G401.6 (cell line): Measurements from ENCODE around the gene FLVCR2.
"Not testable (repeated sequence)": the region's sequence is repeated elsewhere in the genome, so short reads cannot be mapped to it uniquely, and the experiment has no call there.

ENCODE experiments used
- FAIRE-seq: peaks from 2 replicates; lab custom pipeline; 2012; peaks lifted over from hg19 to GRCh38; lab: Jason Lieb, UNC

Gene FLVCR2

DNA sequence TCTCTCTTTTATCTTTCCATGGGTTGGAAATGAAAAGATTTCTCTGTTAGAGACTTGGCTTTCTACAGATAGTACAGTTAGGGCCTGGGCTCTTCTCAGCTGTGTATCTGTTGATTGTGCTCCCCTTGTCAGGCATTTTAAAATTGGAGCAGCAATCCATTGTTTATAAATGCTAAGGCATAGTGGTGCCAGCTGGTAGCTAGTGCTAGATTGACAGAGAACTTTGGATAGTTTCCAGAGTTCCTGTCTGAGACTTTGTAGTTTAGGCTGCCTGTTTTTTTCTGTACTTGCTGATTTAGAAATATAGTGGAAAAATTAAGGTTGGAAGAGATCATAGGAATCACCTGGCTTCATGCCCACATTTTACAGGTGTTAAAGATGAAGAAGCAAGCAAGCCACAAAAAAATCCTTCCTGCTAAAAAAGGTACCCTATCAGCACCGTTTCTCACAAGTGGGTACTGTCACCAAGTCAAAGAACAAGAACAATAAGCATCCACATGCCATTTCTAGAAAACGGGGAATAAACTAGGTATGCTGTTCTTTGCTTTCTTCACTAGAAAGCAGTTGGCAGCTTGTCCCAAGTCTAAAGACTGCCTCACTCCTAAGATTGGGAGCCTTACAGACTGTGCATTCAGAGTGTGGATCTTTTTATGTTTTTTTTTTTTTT, 88.8 kb downstream of the FLVCR2 start:
- no peak for FAIRE-seq

DNA sequence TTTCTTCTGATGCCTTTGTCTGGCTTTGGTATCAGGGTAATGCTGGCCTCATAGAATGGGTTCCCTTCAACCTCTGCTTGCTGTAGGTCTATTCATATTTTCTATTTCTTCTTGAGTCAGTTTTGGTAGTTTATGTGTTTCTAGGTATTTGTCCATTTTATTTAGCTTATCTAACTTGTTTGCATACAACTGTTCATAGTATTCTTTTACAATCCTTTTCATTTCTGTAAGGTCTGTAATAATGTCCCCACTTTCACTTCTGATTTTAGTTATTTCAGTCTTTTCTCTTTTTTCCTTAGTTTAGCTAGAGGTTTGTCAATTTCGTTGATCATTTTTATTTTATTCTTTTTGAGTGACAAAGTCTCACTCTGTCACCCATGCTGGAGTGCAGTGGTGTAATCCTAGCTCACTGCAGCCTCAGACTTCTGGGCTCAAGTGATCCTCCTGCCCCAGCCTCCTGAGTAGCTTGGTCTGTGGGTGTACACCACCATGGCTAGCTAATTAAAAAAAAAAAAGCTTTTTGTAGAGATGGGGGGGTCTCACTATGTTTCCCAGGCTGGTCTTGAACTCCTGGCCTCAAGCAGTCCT, 94.3 kb downstream of the FLVCR2 start:
- no peak for FAIRE-seq

DNA sequence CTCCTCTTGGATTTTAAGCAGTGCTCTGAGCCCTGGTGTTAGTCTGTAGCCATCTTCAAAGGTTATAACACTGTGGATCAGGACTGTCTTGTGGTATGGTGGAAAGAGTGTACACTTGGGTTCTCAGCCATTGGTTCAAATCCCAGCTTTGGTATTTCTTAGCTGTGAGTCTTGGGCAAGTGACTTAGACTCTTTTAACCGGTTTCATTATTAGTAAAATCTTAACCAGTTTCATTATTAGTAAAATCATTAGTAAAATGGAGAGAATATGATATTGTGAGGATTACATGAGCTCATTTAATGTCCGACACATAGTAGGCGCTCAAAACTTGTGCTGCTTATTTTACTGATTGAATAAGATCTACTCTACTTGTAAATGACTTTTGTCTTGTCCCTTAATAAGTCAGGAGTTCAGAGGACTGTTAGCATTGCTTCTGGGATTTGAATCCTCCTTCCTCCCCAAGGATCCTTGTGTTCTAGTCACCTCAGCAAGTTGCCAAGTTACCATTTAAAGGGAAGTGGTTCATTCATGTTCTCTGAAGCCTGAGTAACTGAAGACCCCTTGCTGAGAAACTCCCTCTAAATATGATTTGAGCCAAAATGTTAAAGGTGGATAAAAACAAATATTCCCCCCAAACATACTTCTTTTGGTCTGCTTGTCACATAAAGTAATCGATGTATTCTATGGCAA, 95.1 kb downstream of the FLVCR2 start:
- no peak for FAIRE-seq

DNA sequence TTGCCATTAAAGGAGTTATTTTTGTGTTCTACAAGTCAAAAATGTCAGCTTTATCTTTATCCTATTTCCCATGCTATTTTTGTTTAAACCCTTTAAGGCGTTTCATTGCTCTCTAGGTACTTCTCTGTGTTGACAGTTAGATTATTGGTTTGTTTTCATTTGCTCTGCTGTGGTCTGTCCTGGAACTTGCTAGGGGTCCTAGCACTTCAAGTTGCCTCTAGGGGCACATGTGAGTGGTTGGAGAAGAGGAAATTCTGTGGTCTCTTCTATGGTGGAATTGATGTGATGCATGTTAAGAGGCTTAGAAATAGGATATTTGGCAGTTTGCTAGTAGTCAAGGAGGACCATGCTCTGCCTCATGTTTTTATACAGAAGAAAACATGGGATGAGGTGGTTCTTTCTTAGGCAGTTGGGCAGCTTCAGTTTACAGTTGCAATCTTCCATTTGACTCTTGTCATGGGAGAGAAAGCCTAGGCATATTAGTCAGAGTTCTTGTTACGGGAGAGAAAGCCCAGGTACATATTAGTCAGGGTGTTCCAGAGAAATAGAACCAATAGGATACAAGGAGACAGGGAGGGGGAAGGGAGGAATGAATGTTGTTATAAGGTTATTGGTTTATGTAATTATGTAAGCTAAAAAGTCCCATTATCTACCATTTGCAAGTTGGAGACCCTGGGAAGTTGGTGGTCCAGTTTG, 97.0 kb downstream of the FLVCR2 start:
- FAIRE-seq, result no peak

DNA sequence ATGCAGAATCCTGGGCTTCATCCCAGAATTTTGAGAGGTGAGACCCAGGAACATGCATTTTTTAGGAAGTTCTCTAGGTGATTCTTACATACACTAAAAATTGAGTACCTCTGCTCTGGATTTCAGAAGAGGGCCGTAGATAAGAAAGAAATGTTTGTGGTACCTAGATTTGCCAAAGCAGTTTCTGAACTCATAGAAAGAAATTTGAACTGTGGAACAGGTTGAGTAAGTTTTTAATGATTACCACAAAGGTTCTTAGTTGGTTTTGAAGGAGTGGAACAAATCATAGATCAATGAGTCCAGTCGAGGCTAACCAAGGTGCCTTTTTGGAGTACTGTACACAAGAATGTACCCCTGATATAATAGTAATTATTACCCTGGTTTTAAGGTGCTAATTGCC, 107.5 kb downstream of the FLVCR2 start:
- no peak for FAIRE-seq

DNA sequence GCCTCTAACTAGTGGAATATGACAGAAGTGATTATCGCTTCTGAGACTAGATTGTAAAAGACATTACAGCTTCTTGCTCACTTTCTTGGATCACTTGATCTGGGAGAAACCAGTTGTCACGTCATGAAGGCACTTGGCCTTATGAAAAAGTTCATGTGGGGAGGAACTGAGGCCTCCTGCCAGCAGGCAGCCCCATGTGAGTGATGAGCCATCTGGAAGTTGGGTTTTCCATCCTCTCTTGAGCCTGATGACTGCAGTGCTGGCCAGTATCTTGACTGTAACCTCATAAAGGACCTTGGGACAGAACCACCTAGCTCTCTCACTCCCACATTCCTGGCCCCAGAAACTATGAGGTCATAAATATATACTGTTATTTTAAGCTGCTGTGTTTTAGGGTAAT, 110.6 kb downstream of the FLVCR2 start:
- no peak for FAIRE-seq

DNA sequence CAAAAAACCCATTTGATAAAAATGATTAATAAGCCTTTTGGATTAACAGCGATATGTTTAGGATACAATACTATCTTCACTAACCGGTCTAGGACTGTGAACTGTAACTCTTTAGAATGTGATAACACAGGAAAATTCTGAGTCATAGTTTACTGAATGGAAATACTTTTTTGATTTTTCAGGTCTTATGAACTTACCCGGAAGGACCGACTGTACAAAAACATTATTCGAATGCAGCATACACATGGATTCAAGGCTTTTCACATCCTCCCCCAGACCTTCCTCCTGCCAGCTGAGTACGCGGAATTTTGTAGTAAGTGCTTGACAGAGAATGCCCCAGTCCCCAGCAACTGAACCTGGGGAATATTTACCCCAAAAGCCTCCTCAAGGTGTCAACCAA, 111.6 kb downstream of the FLVCR2 start:
- no peak for FAIRE-seq

DNA sequence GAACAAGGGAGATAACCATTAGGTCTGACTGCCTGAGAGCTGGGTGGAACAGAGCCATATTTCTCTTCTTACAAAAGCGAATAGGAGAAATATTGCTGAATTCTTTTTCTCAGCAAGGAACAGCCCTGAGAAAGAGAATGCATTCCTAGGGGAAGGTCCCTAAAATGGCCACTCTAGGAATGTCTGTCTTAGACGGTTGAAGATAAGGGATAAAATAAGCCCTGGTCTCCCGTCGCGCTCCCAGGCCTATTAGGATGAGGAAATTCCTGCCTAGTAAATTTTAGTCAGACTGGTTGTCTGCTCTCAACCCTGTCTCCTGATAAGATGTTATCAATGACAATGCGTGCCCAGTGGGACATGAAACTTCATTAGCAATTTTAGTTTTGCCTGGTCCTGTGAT, 116.6 kb downstream of the FLVCR2 start:
- FAIRE-seq, result not testable (repeated sequence)

DNA sequence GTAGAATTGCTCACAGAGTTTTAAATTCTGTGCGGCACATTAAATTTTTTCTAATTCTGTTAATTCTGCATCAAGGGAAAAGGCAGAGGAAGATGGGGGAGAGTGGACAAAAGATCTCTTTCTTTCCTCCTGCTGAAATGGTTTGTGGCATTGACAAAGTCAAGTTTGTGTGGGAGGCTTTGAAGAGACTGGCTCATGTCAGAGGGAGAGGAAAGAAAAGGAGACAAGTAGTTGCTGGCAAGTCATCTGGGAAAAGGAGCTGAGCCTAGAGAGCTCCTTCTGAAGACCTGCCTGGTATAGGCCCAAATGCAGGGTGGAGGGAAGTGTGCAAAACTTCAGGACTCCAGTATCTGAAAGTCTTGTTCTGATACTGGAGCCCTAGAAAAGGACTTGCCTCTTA, 119.0 kb downstream of the FLVCR2 start:
- no peak for FAIRE-seq
